B cell (primary cell): ENCODE data around the gene ZNF483. TPM values are rescaled to one million over a fixed set of nuclear protein-coding genes. Genes with fewer than 3 reads are reported as not detected.
"Not testable (repeated sequence)": the region's sequence is repeated elsewhere in the genome, so short reads cannot be mapped to it uniquely, and the experiment has no call there.

Source experiments
- ATAC-seq: fragments of 200-7000 bp; cut with Tn5 transposase; one replicate; pipeline ENCODE4 v1.10.0; 2021; ENCODE audit warnings: low read depth, mild to moderate bottlenecking, moderate number of reproducible peaks, moderate library complexity
- CTCF ChIA-PET: fragments of 350-600 bp; sonication (Branson Sonifier 250); formaldehyde crosslinking; loops from one replicate; lab custom pipeline; 2021; ENCODE audit warnings: antibody characterized with exemption, inconsistent platforms; lab: Charles Lee
- POLR2A ChIA-PET: fragments of 350-600 bp; sonication (Branson Sonifier 250); formaldehyde crosslinking; loops from one replicate; lab custom pipeline; 2021; ENCODE audit warnings: antibody characterized with exemption; lab: Charles Lee
- DNase-seq: peaks from one replicate; pipeline ENCODE4 v3.0.0; 2013
- H2AFZ ChIP-seq: 2 replicates; pipeline ENCODE4 v1.6.1; 2012; ENCODE audit warnings: mild to moderate bottlenecking, low read depth, low read length; ENCODE audit not compliant: insufficient read depth, poor library complexity, severe bottlenecking
- H3K27ac ChIP-seq, 2 donors: 1 replicate in 1 of 2; 2 replicates in 1 of 2; pipeline ENCODE4 v1.5.1; 2012 to 2013; ENCODE audit warnings: low read length in 2 of 2, mild to moderate bottlenecking in 2 of 2, moderate library complexity in 1 of 2
- H3K27me3 ChIP-seq, 4 experiments: fragments of 200-600 bp in 1 of 4; sonication (generic) in 1 of 4; replicated peaks in 1 of 4; 1 replicate in 2 of 4; 2 replicates in 2 of 4; pipeline versions ENCODE4 v1.6.1 to v1.7.0; 2013 to 2016; ENCODE audit warnings: low read length in 3 of 4, mild to moderate bottlenecking in 2 of 4, mixed read lengths in 1 of 4, moderate library complexity in 1 of 4; ENCODE audit not compliant: insufficient read depth in 4 of 4, control insufficient read depth in 3 of 4; ENCODE audit errors: control extremely low read depth in 1 of 4
- H3K36me3 ChIP-seq, 2 experiments: replicated peaks in 1 of 2; 1 replicate in 1 of 2; 2 replicates in 1 of 2; pipeline versions ENCODE4 v1.6.1 to v1.7.1; 2013; ENCODE audit warnings: low read length in 1 of 2; ENCODE audit not compliant: insufficient read depth in 2 of 2, control insufficient read depth in 1 of 2; ENCODE audit errors: control extremely low read depth in 1 of 2, extremely low read depth in 1 of 2
- H3K4me1 ChIP-seq, 2 donors: fragments of 200-600 bp in 1 of 2; sonication (generic) in 1 of 2; 1 replicate in 1 of 2; 2 replicates in 1 of 2; pipeline versions ENCODE4 v1.5.1 to v1.6.1; 2013 to 2017; ENCODE audit warnings: low read length in 2 of 2; ENCODE audit not compliant: control insufficient read depth in 2 of 2, insufficient read depth in 2 of 2
- H3K4me2 ChIP-seq: replicated peaks from 2 replicates; pipeline ENCODE3; 2012; ENCODE audit warnings: mild to moderate bottlenecking, low read depth, low read length; ENCODE audit not compliant: poor library complexity, severe bottlenecking
- H3K4me3 ChIP-seq, 5 experiments: fragments of 200-600 bp in 1 of 5; sonication (generic) in 1 of 5; 1 replicate in 3 of 5; 2 replicates in 2 of 5; pipeline versions ENCODE4 v1.5.1 to v1.7.0; 2011 to 2016; ENCODE audit warnings: low read length in 4 of 5, mild to moderate bottlenecking in 4 of 5, low read depth in 2 of 5, control low read depth in 1 of 5, moderate library complexity in 1 of 5; ENCODE audit not compliant: insufficient read depth in 1 of 5; ENCODE audit errors: control extremely low read depth in 1 of 5, extremely low read depth in 1 of 5
- H3K79me2 ChIP-seq: fragments of 200-600 bp; sonication (generic); one replicate; pipeline ENCODE4 v1.6.0; 2016; ENCODE audit warnings: low read length; ENCODE audit not compliant: control insufficient read depth, insufficient read depth
- H3K9ac ChIP-seq: fragments of 200-600 bp; sonication (generic); 2 replicates; pipeline ENCODE4 v1.6.1; 2017; ENCODE audit warnings: mild to moderate bottlenecking, low read length, moderate library complexity
- H3K9me3 ChIP-seq, 3 donors: one replicate each; pipeline versions ENCODE4 v1.6.1 to v1.7.1; 2013; ENCODE audit warnings: low read length in 2 of 3; ENCODE audit not compliant: control insufficient read depth in 2 of 3, insufficient read depth in 1 of 3; ENCODE audit errors: control extremely low read depth in 1 of 3
- H4K20me1 ChIP-seq: 2 replicates; pipeline ENCODE4 v1.6.0; 2012; ENCODE audit warnings: mild to moderate bottlenecking, low read length; ENCODE audit not compliant: insufficient read depth, control insufficient read depth, poor library complexity, severe bottlenecking
- H3K27ac Mint-ChIP-seq: one replicate; pipeline ENCODE4 v1.8.0; 2021; ENCODE audit warnings: mixed read lengths
- H3K27me3 Mint-ChIP-seq: one replicate; pipeline ENCODE4 v1.8.0; 2021; ENCODE audit warnings: mixed read lengths
- H3K4me1 Mint-ChIP-seq: one replicate; pipeline ENCODE4 v1.8.0; 2021; ENCODE audit warnings: mixed read lengths
- H3K4me3 Mint-ChIP-seq: one replicate; pipeline ENCODE4 v1.8.0; 2021; ENCODE audit warnings: mixed read lengths
- H3K9me3 Mint-ChIP-seq: one replicate; pipeline ENCODE4 v1.8.0; 2022; ENCODE audit warnings: mixed read lengths; ENCODE audit not compliant: insufficient read depth
- EZH2 ChIP-seq: IDR thresholded peaks from 2 replicates; pipeline ENCODE4 v1.6.1; 2012; ENCODE audit warnings: borderline replicate concordance, low read depth, mild to moderate bottlenecking, moderate library complexity, low read length; ENCODE audit not compliant: insufficient read depth, poor library complexity, severe bottlenecking
- WGBS: methylation state at CpG from one replicate; pipeline ENCODE4 v1.1.5; 2013; ENCODE audit warnings: missing lambda C conversion rate; ENCODE audit not compliant: insufficient coverage; 5-methylcytosine and 5-hydroxymethylcytosine counted together
- intact Hi-C: fragments of 100-400 bp; cut with micrococcal nuclease; formaldehyde crosslinking; loops from one replicate; pipeline ENCODE4 v1.10.0; 2022
- polyA plus RNA-seq: library from polyadenylated mRNA; depleted of rRNA; stranded (reverse); fragments of >200 nt; gene quantifications from 2 replicates; pipeline ENCODE4 v1.2.3, GENCODE V29; 2012
- total RNA-seq, 2 donors: library from RNA; stranded (reverse); fragments of 120-200 nt in 1 of 2; gene quantifications; 1 replicate in 1 of 2; 2 replicates in 1 of 2; pipeline versions ENCODE4 v1.2.3 to v1.2.4, GENCODE V29; 2013 to 2022
- TF ChIP-seq, protein P1 (sequence below): fragments of 200-600 bp; IDR thresholded peaks from one replicate; pipeline ENCODE4 v1.8.0; 2022; ENCODE audit warnings: antibody characterized with exemption, mild to moderate bottlenecking

The ZNF483 gene
- total and polyA plus RNA-seq, 2 donors (not counting 1 experiment from before 2014, with no cell fraction given): 0.43 to 3.0 TPM

DNA sequence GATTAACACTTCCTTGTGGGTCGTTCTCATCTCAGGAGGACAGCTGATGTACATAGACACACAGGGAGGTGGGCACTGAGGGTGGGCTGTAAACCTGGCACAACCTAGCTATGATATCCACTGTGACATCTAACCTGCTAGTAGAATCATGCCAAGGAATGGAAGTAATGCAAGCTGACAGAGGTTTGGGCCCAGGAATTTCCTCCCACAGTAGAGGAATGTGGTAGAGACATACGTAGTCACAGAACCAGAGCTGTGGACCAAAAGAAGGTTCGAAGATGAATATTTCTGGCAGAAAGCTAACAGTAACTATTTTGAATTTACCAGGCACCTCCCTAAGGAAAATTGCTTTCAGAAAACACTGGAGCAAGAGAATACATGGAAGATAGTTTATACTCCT, 90.9 kb downstream of the ZNF483 start:
- ChIA-PET CTCF (no interaction called here), POLR2A (no interaction called here)
- ATAC-seq: no peak
- no peaks in the 10 kb centered on the region for H3K4me1 Mint-ChIP-seq
- no peak overlapping the region for H3K27ac ChIP-seq
- 50% methylated on average over 1 of the region's 3 CpGs for WGBS
- no peak overlapping the region for H2AFZ ChIP-seq
- H3K27me3 ChIP-seq: peaks cover 0 to 4% (median 2%) of the 10 kb centered on the region in 4 experiments
- no peaks in the 10 kb centered on the region for H4K20me1 ChIP-seq
- no peak overlapping the region for H3K9ac ChIP-seq
- intact Hi-C loops: no loop called here
- H3K4me3 ChIP-seq: no peak overlapping the region
- H3K4me2 ChIP-seq: no peak overlapping the region
- TF ChIP-seq, protein P1, sequence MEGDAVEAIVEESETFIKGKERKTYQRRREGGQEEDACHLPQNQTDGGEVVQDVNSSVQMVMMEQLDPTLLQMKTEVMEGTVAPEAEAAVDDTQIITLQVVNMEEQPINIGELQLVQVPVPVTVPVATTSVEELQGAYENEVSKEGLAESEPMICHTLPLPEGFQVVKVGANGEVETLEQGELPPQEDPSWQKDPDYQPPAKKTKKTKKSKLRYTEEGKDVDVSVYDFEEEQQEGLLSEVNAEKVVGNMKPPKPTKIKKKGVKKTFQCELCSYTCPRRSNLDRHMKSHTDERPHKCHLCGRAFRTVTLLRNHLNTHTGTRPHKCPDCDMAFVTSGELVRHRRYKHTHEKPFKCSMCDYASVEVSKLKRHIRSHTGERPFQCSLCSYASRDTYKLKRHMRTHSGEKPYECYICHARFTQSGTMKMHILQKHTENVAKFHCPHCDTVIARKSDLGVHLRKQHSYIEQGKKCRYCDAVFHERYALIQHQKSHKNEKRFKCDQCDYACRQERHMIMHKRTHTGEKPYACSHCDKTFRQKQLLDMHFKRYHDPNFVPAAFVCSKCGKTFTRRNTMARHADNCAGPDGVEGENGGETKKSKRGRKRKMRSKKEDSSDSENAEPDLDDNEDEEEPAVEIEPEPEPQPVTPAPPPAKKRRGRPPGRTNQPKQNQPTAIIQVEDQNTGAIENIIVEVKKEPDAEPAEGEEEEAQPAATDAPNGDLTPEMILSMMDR: no peak
- TF ChIP-seq EZH2: no peak
- no peak overlapping the region for H3K27ac Mint-ChIP-seq
- H3K4me1 ChIP-seq: no peaks in the 10 kb centered on the region
- H3K9me3 Mint-ChIP-seq: no peaks in the 10 kb centered on the region
- H3K79me2 ChIP-seq: no peaks in the 10 kb centered on the region
- no peak for DNase-seq
- peaks cover 40% of the 10 kb centered on the region for H3K27me3 Mint-ChIP-seq
- H3K4me3 Mint-ChIP-seq: no peak overlapping the region
- no peaks in the 10 kb centered on the region for H3K9me3 ChIP-seq
- H3K36me3 ChIP-seq: no peaks in the 10 kb centered on the region

DNA sequence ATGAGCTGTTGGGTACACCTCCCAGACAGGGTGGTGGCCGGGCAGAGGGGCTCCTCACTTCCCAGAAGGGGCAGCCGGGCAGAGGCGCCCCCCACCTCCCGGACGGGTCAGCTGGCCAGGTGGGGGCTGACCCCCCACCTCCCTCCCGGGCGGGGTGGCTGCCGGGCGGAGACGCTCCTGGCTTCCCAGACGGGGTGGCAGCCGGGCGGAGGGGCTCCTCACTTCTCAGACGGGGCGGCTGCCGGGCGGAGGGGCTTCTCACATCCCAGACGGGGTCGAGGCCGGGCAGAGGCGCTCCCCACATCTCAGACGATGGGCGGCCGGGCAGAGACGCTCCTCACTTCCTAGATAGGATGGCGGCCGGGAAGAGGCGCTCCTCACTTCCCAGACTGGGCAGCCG, 92.4 kb downstream of the ZNF483 start:
- H3K9me3 Mint-ChIP-seq, H3K4me1 Mint-ChIP-seq, H3K4me3 ChIP-seq, H3K4me2 ChIP-seq, H3K9ac ChIP-seq, H2AFZ ChIP-seq, H3K4me1 ChIP-seq, DNase-seq, intact Hi-C loops, ATAC-seq, H4K20me1 ChIP-seq, POLR2A ChIA-PET, CTCF ChIA-PET, H3K27me3 ChIP-seq, H3K27ac ChIP-seq, H3K4me3 Mint-ChIP-seq, H3K27ac Mint-ChIP-seq, H3K9me3 ChIP-seq, H3K36me3 ChIP-seq, H3K79me2 ChIP-seq: not testable (repeated sequence)
- peaks cover 36% of the 10 kb centered on the region for H3K27me3 Mint-ChIP-seq
- 96% methylated on average over 14 of the region's 29 CpGs for WGBS
